Aorta (tissue), 5 donors: ENCODE measurements around the gene ALDH3B1. TPM values are rescaled to one million over a fixed set of nuclear protein-coding genes. Genes with fewer than 3 reads are reported as not detected.

Experiments
- ATAC-seq: fragments of 200-7000 bp; cut with Tn5 transposase; one replicate; pipeline ENCODE4 v1.9.1; 2022; ENCODE audit warnings: moderate library complexity; ENCODE audit not compliant: low FRiP score
- DNase-seq, 2 donors: peaks; one replicate each; pipeline ENCODE4 v3.0.0-alpha.2; 2020
- H3K27ac ChIP-seq, 2 donors: one replicate each; pipeline ENCODE4 v1.5.1; 2013; ENCODE audit warnings: low read length in 2 of 2, mild to moderate bottlenecking in 2 of 2, moderate library complexity in 2 of 2, control low read depth in 1 of 2, inconsistent platforms in 1 of 2, low read depth in 1 of 2
- H3K27me3 ChIP-seq, 2 donors: one replicate each; pipeline ENCODE4 v1.6.1; 2013; ENCODE audit warnings: control low read depth in 1 of 2, low read length in 1 of 2, mild to moderate bottlenecking in 1 of 2, moderate library complexity in 1 of 2; ENCODE audit not compliant: insufficient read depth in 2 of 2, control insufficient read depth in 1 of 2
- H3K36me3 ChIP-seq, 2 donors: one replicate each; pipeline ENCODE4 v1.6.1; 2013; ENCODE audit warnings: control low read depth in 1 of 2, low read length in 1 of 2, mild to moderate bottlenecking in 1 of 2; ENCODE audit not compliant: insufficient read depth in 2 of 2, control insufficient read depth in 1 of 2
- H3K4me1 ChIP-seq, 2 donors: one replicate each; pipeline ENCODE4 v1.6.1; 2013; ENCODE audit warnings: low read length in 2 of 2, control low read depth in 1 of 2, mild to moderate bottlenecking in 1 of 2, moderate library complexity in 1 of 2; ENCODE audit not compliant: insufficient read depth in 2 of 2, control insufficient read depth in 1 of 2
- H3K4me3 ChIP-seq, 2 donors: one replicate each; pipeline ENCODE4 v1.5.1; 2013; ENCODE audit warnings: low read length in 2 of 2, control low read depth in 1 of 2, mild to moderate bottlenecking in 1 of 2
- H3K9me3 ChIP-seq: one replicate; pipeline ENCODE4 v1.6.1; 2013; ENCODE audit warnings: mild to moderate bottlenecking, low read length; ENCODE audit not compliant: control insufficient read depth
- WGBS, 2 donors: extraction: QIAGEN DNeasy Blood & Tissue Kit; methylation state at CpG; one replicate each; pipeline ENCODE4 v1.1.7; 2013; 5-methylcytosine and 5-hydroxymethylcytosine counted together
- intact Hi-C, 2 donors: fragments of 100-400 bp; cut with DNase I; formaldehyde crosslinking; loops; one replicate each; pipeline versions ENCODE4 v1.14.2 to v1.15.0; 2022
- polyA plus RNA-seq, 2 donors: library from polyadenylated mRNA; stranded (reverse); fragments of 200-250 nt; gene quantifications; one replicate each; pipeline ENCODE4 v1.2.3, GENCODE V29; 2013
- total RNA-seq, 2 donors: library from RNA; stranded (reverse); fragmentation: NEBNext Ultra II Directional; extraction: Animal tissue kit (Norgen Biotek cat#: 25700); gene quantifications; one replicate each; pipeline ENCODE4 v1.2.1, GENCODE V29; 2021
- donor health status: healthy with polysubstance abuse.
- donor health status: Bipolar disorder and iron deficiency.
- donor health status: DM: no; HTN: no; CAD: no.
- donor health status: DM: no; HTN: no; CAD: no.
- donor health status: DM: yes; HTN: yes; CAD: no.

Gene ALDH3B1
- total and polyA plus RNA-seq, 4 donors: 9.1 to 12.4 (median 10.0) TPM

DNA sequence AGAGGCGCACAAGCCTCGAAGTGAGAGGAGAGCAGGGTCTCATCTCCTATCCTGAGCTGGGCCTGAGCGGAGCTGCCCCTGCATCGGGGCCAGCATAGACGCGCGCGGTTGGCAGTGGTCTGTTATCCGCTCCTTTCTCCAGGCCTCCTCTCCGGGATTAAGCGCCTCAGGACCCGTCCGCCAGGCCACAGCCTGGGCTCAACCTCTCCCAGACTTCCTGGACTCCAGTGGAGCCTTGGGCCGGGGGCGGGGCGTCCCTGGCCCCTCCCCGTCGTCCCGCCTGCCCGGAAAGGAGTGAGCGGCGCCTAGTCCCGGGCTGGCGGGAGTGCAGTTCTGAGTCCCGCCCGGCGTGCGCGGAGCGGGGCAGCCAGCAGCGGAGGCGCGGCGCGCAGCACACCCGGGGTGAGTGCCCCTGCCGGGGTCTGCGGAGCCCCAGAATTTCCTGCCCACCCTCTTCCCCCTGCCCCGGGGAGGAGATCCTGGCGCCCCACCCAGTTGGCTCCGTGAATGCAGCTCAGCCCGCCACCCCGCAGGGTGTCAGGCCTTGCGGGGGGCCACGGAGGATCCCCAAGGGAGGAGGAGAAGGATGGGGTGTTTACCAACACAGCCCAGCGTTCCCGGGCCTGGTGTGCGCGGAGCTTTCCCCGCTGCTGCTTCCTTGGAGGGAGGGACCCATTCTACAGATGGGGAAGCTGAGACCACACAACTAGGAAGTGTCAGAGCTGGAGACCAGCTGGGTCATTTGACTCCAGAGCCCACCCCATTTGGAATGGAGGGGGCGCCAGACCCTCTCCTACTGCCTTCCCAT lies 28.8 kb downstream of the ALDH3B1 start, which contains the start of gene TCIRG1:
TCIRG1 (plus strand) TSS at position 308 of the 808 bp plus-strand sequence. CDS start 2,247 bp downstream, outside the sequence.
- Histone ChIP-seq H3K27ac (peak within 1 kb of the TSS; percentile 54 to 72), H3K4me3 (peak within 1 kb of the TSS; percentile 27 to 46), H3K4me1 (no peaks in the 10 kb centered on the region), H3K36me3 (no peaks in the 10 kb centered on the region), H3K27me3 (no peaks in the 10 kb centered on the region), H3K9me3 (no peaks in the 10 kb centered on the region)
- peak; percentile 93 to 94 for DNase-seq
- 2 to 3% methylated on average over 48 to 51 of the region's 51 CpGs for WGBS, 2 donors
- peak; percentile 91 for ATAC-seq
- intact Hi-C loops: no loop called here

DNA sequence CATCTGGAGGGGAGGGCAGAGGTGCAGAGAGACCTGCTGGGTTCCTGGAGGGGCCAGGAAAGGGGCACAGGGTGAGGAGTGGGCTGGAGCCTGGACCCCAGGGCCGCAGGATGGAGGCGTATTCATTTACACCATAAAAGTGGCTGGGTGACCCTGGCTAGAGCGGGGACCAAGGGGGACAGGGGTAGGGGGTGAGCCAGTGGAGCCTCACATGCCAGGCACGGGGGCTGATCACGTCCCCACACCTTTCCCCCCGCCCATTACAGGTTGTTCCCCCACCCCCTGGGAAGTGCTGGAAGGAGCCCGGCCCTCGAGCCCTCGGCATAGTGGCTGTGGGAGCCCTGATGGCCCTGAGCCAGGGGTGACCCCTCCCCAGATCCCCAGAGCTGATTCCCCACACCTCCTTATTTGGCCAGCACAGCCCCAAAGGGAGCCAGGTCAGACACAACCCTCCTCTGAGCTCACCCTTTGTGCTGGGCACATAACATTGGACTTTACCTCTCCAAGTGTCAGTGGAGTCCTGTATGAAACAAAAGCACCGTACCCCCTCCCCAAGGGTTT lies 29.5 kb downstream of the ALDH3B1 start:
- Histone ChIP-seq H3K36me3 (peaks cover 0 to 2% of the 10 kb centered on the region in 2 donors), H3K27ac (peak overlapping the region; percentile 41 to 54), H3K27me3 (no peaks in the 10 kb centered on the region), H3K4me1 (no peaks in the 10 kb centered on the region), H3K4me3 (peak overlapping the region; percentile 27 to 46), H3K9me3 (no peaks in the 10 kb centered on the region)
- 14 to 17% methylated on average over 8 to 10 of the region's 10 CpGs for WGBS, 2 donors
- ATAC-seq: no peak
- intact Hi-C loops: no loop called here
- DNase-seq: peak in 1 of 2 donors; percentile 62

DNA sequence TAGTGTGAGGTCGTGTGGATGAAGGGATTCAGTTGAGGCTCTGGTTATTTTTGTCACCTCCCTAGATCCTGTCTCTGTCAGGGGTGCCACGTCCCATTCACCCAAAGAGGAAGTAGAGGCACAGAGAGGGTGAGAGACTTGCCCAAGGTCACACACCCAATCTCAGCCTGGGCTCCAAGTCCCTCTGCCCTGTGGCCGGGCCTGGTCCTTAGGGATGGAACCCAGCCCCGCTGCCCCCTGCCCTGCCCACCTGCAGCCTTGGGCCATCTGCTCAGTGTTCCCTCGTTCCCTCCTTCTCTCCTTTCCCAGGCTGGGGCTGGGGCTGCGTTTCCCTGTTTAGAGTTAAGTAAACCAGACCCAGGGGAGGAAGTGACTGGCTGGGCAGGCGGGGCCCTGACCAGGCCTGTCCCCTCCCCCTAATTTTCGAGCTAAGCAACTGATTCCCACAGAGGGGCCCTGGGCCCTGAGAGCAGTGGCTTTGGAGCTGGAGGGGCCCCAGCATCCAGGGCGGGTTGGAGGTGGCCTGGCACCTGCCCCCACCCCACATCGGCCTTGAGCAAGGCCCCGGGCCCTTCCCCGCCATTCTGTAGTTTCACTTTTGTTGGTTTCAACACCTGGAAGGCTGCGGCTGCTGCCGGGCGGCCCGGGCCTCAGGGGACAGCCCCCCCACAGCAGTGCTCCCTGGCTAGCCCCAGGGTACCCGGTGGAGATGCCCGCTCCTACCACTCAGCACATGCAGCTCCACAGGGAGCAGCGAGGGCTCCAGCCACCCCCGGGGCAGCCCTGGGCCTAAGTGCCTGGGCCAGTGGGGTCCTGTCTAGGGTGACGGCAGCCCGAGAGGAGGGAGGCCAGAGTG lies 30.2 kb downstream of the ALDH3B1 start:
- peak; percentile 83 to 88 for DNase-seq
- WGBS, 2 donors: 2% methylated on average over 21 to 22 of the region's 22 CpGs
- H3K36me3 ChIP-seq: peaks cover 0 to 2% of the 10 kb centered on the region in 2 donors

DNA sequence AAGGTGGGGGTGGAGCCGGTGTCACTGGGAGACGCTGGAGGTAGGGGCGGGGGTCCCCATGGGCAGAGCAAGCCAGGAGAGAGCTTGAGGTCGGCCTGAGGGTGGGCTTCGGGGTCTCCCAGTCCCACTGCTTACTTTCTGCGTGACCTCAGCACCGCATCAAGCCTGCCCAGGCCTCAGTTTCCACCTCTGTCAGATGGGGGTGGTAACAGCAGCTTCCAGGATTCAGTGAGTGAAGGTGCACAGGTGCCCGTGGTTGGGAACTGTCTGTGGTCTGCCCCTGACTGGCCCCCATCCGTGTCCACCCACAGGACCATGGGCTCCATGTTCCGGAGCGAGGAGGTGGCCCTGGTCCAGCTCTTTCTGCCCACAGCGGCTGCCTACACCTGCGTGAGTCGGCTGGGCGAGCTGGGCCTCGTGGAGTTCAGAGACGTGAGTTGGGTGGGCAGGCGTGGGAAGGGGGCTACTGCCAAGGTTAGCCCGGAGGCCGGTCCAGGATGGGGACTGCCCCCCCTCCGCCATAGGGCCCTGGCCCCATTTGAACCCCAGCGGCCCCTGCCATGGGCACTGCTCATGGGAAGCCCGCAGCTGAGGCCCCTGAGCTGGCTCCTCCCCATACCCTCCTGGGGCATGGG lies 30.9 kb downstream of the ALDH3B1 start:
- peak overlapping the region; percentile 45 to 79 for H3K27ac ChIP-seq
- intact Hi-C loops: no loop called here
- ATAC-seq: no peak
- DNase-seq: peak in 1 of 2 donors; percentile 73
- H3K36me3 ChIP-seq: peaks cover 0 to 2% of the 10 kb centered on the region in 2 donors
- no peaks in the 10 kb centered on the region for H3K9me3 ChIP-seq
- H3K4me3 ChIP-seq: peak overlapping the region in 1 of 2 donors; percentile 32
- no peaks in the 10 kb centered on the region for H3K27me3 ChIP-seq
- WGBS, 2 donors: 66% methylated on average over 23 of the region's 23 CpGs
- no peaks in the 10 kb centered on the region for H3K4me1 ChIP-seq

More for the DNA sequence above, 30.2 kb downstream of the ALDH3B1 start:
- peak; percentile 50 for ATAC-seq
- H3K4me1 ChIP-seq: no peaks in the 10 kb centered on the region
- H3K4me3 ChIP-seq: peak overlapping the region; percentile 32
- no peaks in the 10 kb centered on the region for H3K27me3 ChIP-seq
- intact Hi-C loops: no loop called here
- H3K27ac ChIP-seq: peak overlapping the region; percentile 54 to 79
- no peaks in the 10 kb centered on the region for H3K9me3 ChIP-seq

DNA sequence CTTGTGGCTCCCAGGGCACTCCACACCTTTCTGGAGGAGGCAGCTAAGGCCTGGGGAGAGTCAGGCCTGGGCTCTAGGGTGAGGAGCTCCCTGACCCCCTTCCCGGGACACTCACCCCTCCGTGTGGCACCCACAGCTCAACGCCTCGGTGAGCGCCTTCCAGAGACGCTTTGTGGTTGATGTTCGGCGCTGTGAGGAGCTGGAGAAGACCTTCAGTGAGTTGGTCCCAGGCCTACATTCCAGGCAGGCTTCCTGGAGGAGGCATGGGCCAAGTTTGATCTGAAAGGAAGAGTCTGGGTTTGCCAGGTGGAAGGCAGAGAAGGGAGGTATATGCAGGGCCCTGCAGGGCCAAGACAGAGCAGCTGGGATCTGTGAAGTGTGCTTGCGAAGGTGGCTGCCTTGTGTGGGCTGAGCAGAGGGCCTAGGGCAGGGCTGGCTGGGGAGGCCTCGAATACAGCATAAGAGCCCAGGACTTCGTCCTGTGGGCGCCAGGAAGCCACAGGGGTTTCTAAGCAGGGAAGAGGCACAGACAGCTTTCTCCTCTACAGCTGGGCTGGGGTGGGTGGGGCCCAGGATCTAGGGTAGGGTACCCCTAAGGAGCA lies 31.6 kb downstream of the ALDH3B1 start:
- DNase-seq: peak in 1 of 2 donors; percentile 62
- intact Hi-C loops: no loop called here
- no peaks in the 10 kb centered on the region for H3K9me3 ChIP-seq
- no peak overlapping the region for H3K27ac ChIP-seq
- H3K27me3 ChIP-seq: no peaks in the 10 kb centered on the region
- no peak overlapping the region for H3K4me3 ChIP-seq
- H3K4me1 ChIP-seq: no peaks in the 10 kb centered on the region
- H3K36me3 ChIP-seq: peaks cover 0 to 2% of the 10 kb centered on the region in 2 donors
- 82 to 86% methylated on average over 11 to 12 of the region's 12 CpGs for WGBS, 2 donors
- no peak for ATAC-seq

DNA sequence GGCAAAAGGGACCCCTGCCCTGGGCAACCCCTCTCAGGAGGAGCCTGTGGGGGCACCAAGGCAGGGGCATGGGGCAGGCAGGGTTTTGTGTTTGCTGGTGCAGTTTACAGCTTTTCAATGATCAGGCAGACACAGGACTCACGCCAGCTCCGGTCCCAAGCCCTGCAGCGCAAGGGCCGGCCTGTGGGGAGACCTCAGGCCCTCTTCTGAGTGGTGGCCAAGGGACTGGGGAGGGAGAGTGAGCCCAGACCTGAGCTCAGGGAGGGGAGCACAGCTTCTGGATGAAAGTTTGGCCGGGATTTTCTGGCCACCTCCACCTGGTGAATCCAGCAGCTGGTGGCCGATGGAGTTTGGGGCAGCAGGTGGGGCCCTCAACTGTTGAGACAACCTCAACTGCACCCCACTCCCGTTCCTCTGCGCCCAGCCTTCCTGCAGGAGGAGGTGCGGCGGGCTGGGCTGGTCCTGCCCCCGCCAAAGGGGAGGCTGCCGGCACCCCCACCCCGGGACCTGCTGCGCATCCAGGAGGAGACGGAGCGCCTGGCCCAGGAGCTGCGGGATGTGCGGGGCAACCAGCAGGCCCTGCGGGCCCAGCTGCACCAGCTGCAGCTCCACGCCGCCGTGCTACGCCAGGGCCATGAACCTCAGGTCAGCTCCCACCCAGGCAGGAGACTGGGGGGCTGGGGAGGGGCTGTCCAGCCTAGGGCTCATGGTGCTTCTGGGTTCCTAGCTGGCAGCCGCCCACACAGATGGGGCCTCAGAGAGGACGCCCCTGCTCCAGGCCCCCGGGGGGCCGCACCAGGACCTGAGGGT lies 32.3 kb downstream of the ALDH3B1 start:
- no peaks in the 10 kb centered on the region for H3K27me3 ChIP-seq
- intact Hi-C loops: no loop called here
- no peak overlapping the region for H3K27ac ChIP-seq
- H3K4me3 ChIP-seq: no peak overlapping the region
- peak in 1 of 2 donors; percentile 62 for DNase-seq
- H3K9me3 ChIP-seq: no peaks in the 10 kb centered on the region
- peaks cover 0 to 2% of the 10 kb centered on the region in 2 donors for H3K36me3 ChIP-seq
- no peaks in the 10 kb centered on the region for H3K4me1 ChIP-seq
- ATAC-seq: no peak
- 84 to 89% methylated on average over 27 of the region's 27 CpGs for WGBS, 2 donors

DNA sequence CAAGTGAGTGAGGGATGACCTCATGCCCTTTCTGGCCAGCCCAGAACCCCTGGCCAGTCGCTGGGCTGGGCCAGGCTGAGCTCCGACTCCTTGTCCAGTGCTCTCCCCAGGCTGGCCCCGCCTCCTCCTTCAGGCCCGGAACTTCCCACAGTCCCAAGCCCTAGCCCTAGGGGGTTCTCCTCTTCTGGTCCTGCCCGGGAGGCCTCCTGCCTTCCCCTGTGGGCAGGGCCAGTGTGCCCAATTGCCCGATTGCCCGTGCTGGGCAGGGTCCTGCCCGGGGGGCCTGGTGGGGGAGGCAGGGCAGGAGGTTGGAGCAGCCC lies 32.9 kb downstream of the ALDH3B1 start:
- no peak for ATAC-seq
- WGBS, 2 donors: 78 to 79% methylated on average over 8 of the region's 8 CpGs
- Histone ChIP-seq H3K4me1 (no peaks in the 10 kb centered on the region), H3K27ac (no peak overlapping the region), H3K4me3 (no peak overlapping the region), H3K27me3 (no peaks in the 10 kb centered on the region), H3K9me3 (no peaks in the 10 kb centered on the region), H3K36me3 (peaks cover 0 to 2% of the 10 kb centered on the region in 2 donors)
- DNase-seq: no peak
- intact Hi-C loops: no loop called here
